Upper lobe of left lung (tissue), 6 donors: ENCODE data around the gene GAB2. TPM values are rescaled to one million over a fixed set of nuclear protein-coding genes. Genes with fewer than 3 reads are reported as not detected.

Experiments
- ATAC-seq, 2 donors: fragments of 200-7000 bp; cut with Tn5 transposase; one replicate each; pipeline ENCODE4 v1.9.1; 2022; ENCODE audit warnings: mild to moderate bottlenecking in 2 of 2, moderate library complexity in 2 of 2; ENCODE audit not compliant: low FRiP score in 2 of 2
- DNase-seq, 2 donors: peaks; one replicate each; pipeline ENCODE4 v3.0.0-alpha.2; 2019 to 2020
- H3K27ac ChIP-seq, 4 donors: fragments of 200-600 bp; sonication (generic); one replicate each; pipeline ENCODE4 v1.5.1; 2016 to 2019
- H3K27me3 ChIP-seq, 4 donors: fragments of 200-600 bp; sonication (generic); one replicate each; pipeline ENCODE4 v1.5.1; 2017 to 2019
- H3K36me3 ChIP-seq, 4 donors: fragments of 200-600 bp; sonication (generic); one replicate each; pipeline ENCODE4 v1.5.1; 2016 to 2019
- H3K4me1 ChIP-seq, 4 donors: fragments of 200-600 bp; sonication (generic); one replicate each; pipeline ENCODE4 v1.5.1; 2018 to 2019
- H3K4me3 ChIP-seq, 4 donors: fragments of 200-600 bp; sonication (generic); one replicate each; pipeline ENCODE4 v1.5.1; 2017 to 2019; ENCODE audit warnings: mild to moderate bottlenecking in 2 of 4, moderate library complexity in 1 of 4
- H3K9me3 ChIP-seq, 4 donors: fragments of 200-600 bp; sonication (generic); one replicate each; pipeline ENCODE4 v1.5.1; 2018 to 2019
- CTCF ChIP-seq, 6 experiments: fragments of 450-650 bp in 4 of 6; fragments of 200-600 bp in 2 of 6; sonication (generic) in 2 of 6; IDR thresholded peaks; one replicate each; pipeline ENCODE4 v1.5.1; 2016 to 2019; ENCODE audit warnings: antibody characterized with exemption in 6 of 6
- EP300 ChIP-seq, 4 donors: sonication (generic); formaldehyde crosslinking; IDR thresholded peaks; one replicate each; pipeline ENCODE4 v1.5.1; 2017; ENCODE audit warnings: antibody characterized with exemption in 4 of 4, control low read depth in 2 of 4
- POLR2A ChIP-seq, 4 donors: fragments of 450-650 bp; IDR thresholded peaks; one replicate each; pipeline ENCODE4 v1.5.1; 2016 to 2017; ENCODE audit warnings: antibody characterized with exemption in 4 of 4, mild to moderate bottlenecking in 2 of 4
- POLR2AphosphoS5 ChIP-seq, 2 donors: sonication (generic); formaldehyde crosslinking; IDR thresholded peaks; one replicate each; pipeline ENCODE4 v1.5.1; 2017; ENCODE audit warnings: antibody characterized with exemption in 2 of 2
- WGBS, 2 donors: methylation state at CpG; one replicate each; pipeline ENCODE4 v1.1.5; 2017 to 2018; 5-methylcytosine and 5-hydroxymethylcytosine counted together
- total RNA-seq, 6 donors: library from RNA; depleted of rRNA in 4 of 6; stranded (reverse); fragments of >200 nt in 4 of 6; gene quantifications; one replicate each; pipeline versions ENCODE4 v1.1.0 to v1.2.1, GENCODE V29; 2016 to 2021
- donor health status: DM: no; HTN: no; CAD: no; lungs with moderate emphysema.
- donor health status: DM: no; HTN: yes; CAD: no; lungs with severe emphysema.

GAB2 gene
- total RNA-seq, 6 donors from 2014 or later, result 40.9 to 76.6 (median 50.4) TPM

- ATAC-seq (no peak), DNase-seq (peak in 1 of 2 donors; percentile 66)
- H3K36me3 ChIP-seq, result peaks cover 0 to 5% (median 1%) of the 10 kb centered on the region in 4 donors
- no peaks in the 10 kb centered on the region for H3K27me3 ChIP-seq
- H3K4me3 ChIP-seq, result no peak overlapping the region
- H3K4me1 ChIP-seq, result peaks cover 2 to 48% (median 28%) of the 10 kb centered on the region in 4 donors
- TF ChIP-seq CTCF (IDR thresholded peaks at IDR 0.05) (no peak), POLR2AphosphoS5 (IDR thresholded peaks at IDR 0.05) (no peak), EP300 (IDR thresholded peaks at IDR 0.05) (peak in 1 of 4 donors; percentile 77)
- peak overlapping the region in 2 of 4 donors; percentile 23 to 60 for H3K27ac ChIP-seq
- WGBS, 2 donors, result 61 to 75% methylated on average over 1 of the region's 1 CpG
- no peaks in the 10 kb centered on the region for H3K9me3 ChIP-seq
Measured at GRCh38 chr11:78282821-78283220, 134.8 kb downstream of the GAB2 start.

GRCh38 chr11:78281511-78281910, 136.1 kb downstream of the GAB2 start:
- ATAC-seq, result no peak
- H3K4me1 ChIP-seq, result peaks cover 9 to 59% (median 39%) of the 10 kb centered on the region in 4 donors
- TF ChIP-seq EP300 (IDR thresholded peaks at IDR 0.05) (no peak), POLR2A (IDR thresholded peaks at IDR 0.05) (no peak), POLR2AphosphoS5 (IDR thresholded peaks at IDR 0.05) (no peak), CTCF (IDR thresholded peaks at IDR 0.05) (no peak)
- H3K36me3 ChIP-seq, result peaks cover 0 to 5% (median 1%) of the 10 kb centered on the region in 4 donors
- 80 to 96% methylated on average over 1 to 2 of the region's 2 CpGs for WGBS, 2 donors
- no peak for DNase-seq
- no peaks in the 10 kb centered on the region for H3K9me3 ChIP-seq
- H3K27ac ChIP-seq, result no peak overlapping the region
- no peaks in the 10 kb centered on the region for H3K27me3 ChIP-seq
- H3K4me3 ChIP-seq, result no peak overlapping the region

- H3K36me3 ChIP-seq, result peaks cover 0 to 16% (median 4%) of the 10 kb centered on the region in 4 donors
- H3K27ac ChIP-seq, result peak overlapping the region in 2 of 4 donors; percentile 31 to 63
- WGBS, 2 donors, result 47 to 55% methylated on average over 7 of the region's 7 CpGs
Measured at GRCh38 chr11:78277314-78277994, 140.2 kb downstream of the GAB2 start.

GRCh38 chr11:78276311-78276710, 141.3 kb downstream of the GAB2 start:
- no peak overlapping the region for H3K4me3 ChIP-seq
- 95 to 97% methylated on average over 3 of the region's 3 CpGs for WGBS, 2 donors

More at GRCh38 chr11:78277314-78277994, 140.2 kb downstream of the GAB2 start:
- H3K4me3 ChIP-seq, result no peak overlapping the region
- TF ChIP-seq EP300 (IDR thresholded peaks at IDR 0.05) (peak in 1 of 4 donors; percentile 18), POLR2A (IDR thresholded peaks at IDR 0.05) (no peak)
- ATAC-seq (peak; percentile 52 to 88), DNase-seq (peak in 1 of 2 donors; percentile 71)
- H3K27me3 ChIP-seq, result no peaks in the 10 kb centered on the region
- H3K4me1 ChIP-seq, result peaks cover 9 to 45% (median 33%) of the 10 kb centered on the region in 4 donors
- H3K9me3 ChIP-seq, result peaks cover 0 to 7% (median 5%) of the 10 kb centered on the region in 4 donors

More at GRCh38 chr11:78276311-78276710, 141.3 kb downstream of the GAB2 start:
- TF ChIP-seq POLR2A (IDR thresholded peaks at IDR 0.05) (no peak), CTCF (IDR thresholded peaks at IDR 0.05) (no peak), POLR2AphosphoS5 (IDR thresholded peaks at IDR 0.05) (no peak), EP300 (IDR thresholded peaks at IDR 0.05) (no peak)
- Histone ChIP-seq H3K9me3 (peaks cover 0 to 8% (median 6%) of the 10 kb centered on the region in 4 donors), H3K27me3 (no peaks in the 10 kb centered on the region), H3K36me3 (peaks cover 0 to 22% (median 4%) of the 10 kb centered on the region in 4 donors), H3K4me1 (peaks cover 9 to 42% (median 32%) of the 10 kb centered on the region in 4 donors), H3K27ac (peak overlapping the region in 1 of 4 donors; percentile 63)
- DNase-seq (no peak), ATAC-seq (no peak)
